ENCODE results near the gene PREX1. TPM values are rescaled to one million over a fixed set of nuclear protein-coding genes. Genes with fewer than 3 reads are reported as not detected.

Gene PREX1
- total RNA-seq, 2 experiments from 2014 or later: 20.7 to 25.3 TPM

- H3K4me3 ChIP-seq (ENCODE audit: low read depth, low read length, poor library complexity, severe bottlenecking): no peak overlapping the region
- H3K9me2 ChIP-seq (ENCODE audit: insufficient read depth, low read length): no peaks in the 10 kb centered on the region
- H2AFZ ChIP-seq (ENCODE audit: low read length): no peak overlapping the region
- H3K4me1 ChIP-seq (ENCODE audit: insufficient read depth, low read length, poor library complexity, severe bottlenecking): no peaks in the 10 kb centered on the region
- H3K79me2 ChIP-seq (ENCODE audit: insufficient read depth, low read depth, low read length): no peaks in the 10 kb centered on the region
- H3K9me3 ChIP-seq (ENCODE audit: low read length): no peaks in the 10 kb centered on the region
- H3K27ac ChIP-seq (ENCODE audit: low read depth, low read length, poor library complexity, severe bottlenecking): no peak overlapping the region
- ChIA-PET POLR2A (interaction anchor here (1.0 kb wide), 1 partner anchor 11 kb away, joined by 3 read pairs; no protein-coding TSS in a partner anchor), CTCF (ENCODE audit: unreplicated experiment) (no interaction called here)
- H4K20me1 ChIP-seq (ENCODE audit: insufficient read depth, low read length): no peaks in the 10 kb centered on the region
- H3K4me2 ChIP-seq (ENCODE audit: low read length): no peak overlapping the region
- TF ChIP-seq EZH2phosphoT487 (IDR thresholded peaks at IDR 0.05; ENCODE audit: borderline replicate concordance, low read depth, low read length) (no peak), CTCF (conservative IDR thresholded peaks at IDR 0.05; ENCODE audit: low read length) (no peak)
- DNase-seq (ENCODE audit: low spot score): no peak
- no peaks in the 10 kb centered on the region for H3K36me3 ChIP-seq (ENCODE audit: insufficient read depth, low read length)
- no TSS peak for BruUV-seq (replicated peaks)
- intact Hi-C loops (cut with micrococcal nuclease; ENCODE audit: unreplicated experiment): no loop called here
Observed at GRCh38 chr20:48706116-48706656, 121.6 kb downstream of the PREX1 start.

- H3K4me2 ChIP-seq (ENCODE audit: low read length): no peak overlapping the region
- intact Hi-C loops (cut with micrococcal nuclease; ENCODE audit: unreplicated experiment): no loop called here
- no peak for DNase-seq (ENCODE audit: low spot score)
- CTCF ChIA-PET (ENCODE audit: unreplicated experiment): no interaction called here
- no peak for TF ChIP-seq CTCF (conservative IDR thresholded peaks at IDR 0.05; ENCODE audit: low read length)
- no peak for TF ChIP-seq EZH2phosphoT487 (IDR thresholded peaks at IDR 0.05; ENCODE audit: borderline replicate concordance, low read depth, low read length)
- no peaks in the 10 kb centered on the region for H3K9me3 ChIP-seq (ENCODE audit: low read length)
- no peaks in the 10 kb centered on the region for H3K9me2 ChIP-seq (ENCODE audit: insufficient read depth, low read length)
- no peaks in the 10 kb centered on the region for H3K79me2 ChIP-seq (ENCODE audit: insufficient read depth, low read depth, low read length)
- no TSS peak for BruUV-seq (replicated peaks)
- H3K27ac ChIP-seq (ENCODE audit: low read depth, low read length, poor library complexity, severe bottlenecking): no peak overlapping the region
- H2AFZ ChIP-seq (ENCODE audit: low read length): no peak overlapping the region
- H4K20me1 ChIP-seq (ENCODE audit: insufficient read depth, low read length): no peaks in the 10 kb centered on the region
- no peaks in the 10 kb centered on the region for H3K4me1 ChIP-seq (ENCODE audit: insufficient read depth, low read length, poor library complexity, severe bottlenecking)
- POLR2A ChIA-PET: interaction anchor here (1.0 kb wide), 1 partner anchor 12 kb away, joined by 3 read pairs; no protein-coding TSS in a partner anchor
- H3K36me3 ChIP-seq (ENCODE audit: insufficient read depth, low read length): 0 out of 2 replicates have a peak, but pooled peaks cover 5% of the 10 kb centered on the region
- H3K4me3 ChIP-seq (ENCODE audit: low read depth, low read length, poor library complexity, severe bottlenecking): no peak overlapping the region
Observed at GRCh38 chr20:48705240-48706115, 122.3 kb downstream of the PREX1 start.

GRCh38 chr20:48704761-48705160 lies 123.0 kb downstream of the PREX1 start:
- H3K36me3 ChIP-seq (ENCODE audit: insufficient read depth, low read length): peaks cover 10% of the 10 kb centered on the region
- POLR2A ChIA-PET: interaction anchor here (1.0 kb wide), 1 partner anchor 12 kb away, joined by 3 read pairs; no protein-coding TSS in a partner anchor
- intact Hi-C loops (cut with micrococcal nuclease; ENCODE audit: unreplicated experiment): no loop called here
- no peak for DNase-seq (ENCODE audit: low spot score)
- no peaks in the 10 kb centered on the region for H3K4me1 ChIP-seq (ENCODE audit: insufficient read depth, low read length, poor library complexity, severe bottlenecking)
- H2AFZ ChIP-seq (ENCODE audit: low read length): no peak overlapping the region
- H3K4me3 ChIP-seq (ENCODE audit: low read depth, low read length, poor library complexity, severe bottlenecking): no peak overlapping the region
- H3K27ac ChIP-seq (ENCODE audit: low read depth, low read length, poor library complexity, severe bottlenecking): no peak overlapping the region
- TF ChIP-seq CTCF (conservative IDR thresholded peaks at IDR 0.05; ENCODE audit: low read length) (no peak), EZH2phosphoT487 (IDR thresholded peaks at IDR 0.05; ENCODE audit: borderline replicate concordance, low read depth, low read length) (no peak)
- H4K20me1 ChIP-seq (ENCODE audit: insufficient read depth, low read length): no peaks in the 10 kb centered on the region
- no TSS peak for BruUV-seq (replicated peaks)
- H3K4me2 ChIP-seq (ENCODE audit: low read length): no peak overlapping the region
- H3K79me2 ChIP-seq (ENCODE audit: insufficient read depth, low read depth, low read length): no peaks in the 10 kb centered on the region
- CTCF ChIA-PET (ENCODE audit: unreplicated experiment): no interaction called here
- no peaks in the 10 kb centered on the region for H3K9me3 ChIP-seq (ENCODE audit: low read length)
- H3K9me2 ChIP-seq (ENCODE audit: insufficient read depth, low read length): no peaks in the 10 kb centered on the region

Data from OCI-LY7 (cell line).